Osteocyte (in vitro differentiated cells): ENCODE results near the gene XRCC5. TPM values are rescaled to one million over a fixed set of nuclear protein-coding genes. Genes with fewer than 3 reads are reported as not detected.

ENCODE experiments used
- DNase-seq: peaks from one replicate; pipeline ENCODE4 v3.0.0; 2021; ENCODE audit warnings: mixed read lengths; ENCODE audit not compliant: unreplicated experiment; ENCODE audit errors: extremely low spot score
- H3K27ac Mint-ChIP-seq: one replicate; pipeline ENCODE4 v1.8.0; 2021; ENCODE audit warnings: mild to moderate bottlenecking, mixed read lengths; ENCODE audit not compliant: unreplicated experiment
- H3K27me3 Mint-ChIP-seq: one replicate; pipeline ENCODE4 v1.8.0; 2021; ENCODE audit warnings: mixed read lengths; ENCODE audit not compliant: unreplicated experiment
- H3K36me3 Mint-ChIP-seq: one replicate; pipeline ENCODE4 v1.8.0; 2021; ENCODE audit warnings: mixed read lengths; ENCODE audit not compliant: unreplicated experiment
- H3K4me1 Mint-ChIP-seq: one replicate; pipeline ENCODE4 v1.8.0; 2021; ENCODE audit warnings: mixed read lengths; ENCODE audit not compliant: unreplicated experiment
- H3K4me3 Mint-ChIP-seq: one replicate; pipeline ENCODE4 v1.8.0; 2021; ENCODE audit warnings: mild to moderate bottlenecking, moderate library complexity, mixed read lengths; ENCODE audit not compliant: unreplicated experiment
- H3K9me3 Mint-ChIP-seq: one replicate; pipeline ENCODE4 v1.8.0; 2021; ENCODE audit warnings: mixed read lengths; ENCODE audit not compliant: unreplicated experiment
- CTCF ChIP-seq: fragments of 200-600 bp; sonication (generic); IDR thresholded peaks from 2 replicates; pipeline ENCODE4 v1.5.0; 2021; ENCODE audit warnings: antibody characterized with exemption, mild to moderate bottlenecking, moderate library complexity
- total RNA-seq: library from RNA; stranded (reverse); gene quantifications from 2 replicates; pipeline ENCODE4 v1.2.1, GENCODE V29; 2021

XRCC5 gene
- total RNA-seq, 1 donor from 2014 or later = 224 TPM

GRCh38 chr2:216126943-216127342 is 17.8 kb downstream of the XRCC5 start:
- Mint-ChIP-seq H3K36me3 (peaks cover 71% of the 10 kb centered on the region), H3K4me1 (no peaks in the 10 kb centered on the region), H3K27ac (no peak overlapping the region), H3K4me3 (no peak overlapping the region), H3K9me3 (no peaks in the 10 kb centered on the region), H3K27me3 (no peaks in the 10 kb centered on the region)
- DNase-seq = no peak
- no peak for TF ChIP-seq CTCF

- Mint-ChIP-seq H3K4me1 (no peaks in the 10 kb centered on the region), H3K27me3 (no peaks in the 10 kb centered on the region), H3K4me3 (no peak overlapping the region), H3K9me3 (no peaks in the 10 kb centered on the region), H3K36me3 (peaks cover 73% of the 10 kb centered on the region), H3K27ac (no peak overlapping the region)
- TF ChIP-seq CTCF = no peak
- no peak for DNase-seq
Observed at GRCh38 chr2:216130346-216130971, 21.3 kb downstream of the XRCC5 start.

GRCh38 chr2:216131175-216131926 is 22.2 kb downstream of the XRCC5 start:
- Mint-ChIP-seq H3K36me3 (peaks cover 72% of the 10 kb centered on the region), H3K27me3 (no peaks in the 10 kb centered on the region), H3K9me3 (no peaks in the 10 kb centered on the region), H3K27ac (no peak overlapping the region), H3K4me3 (no peak overlapping the region), H3K4me1 (no peaks in the 10 kb centered on the region)
- DNase-seq = no peak
- TF ChIP-seq CTCF = no peak

- Mint-ChIP-seq H3K4me1 (no peaks in the 10 kb centered on the region), H3K36me3 (peaks cover 74% of the 10 kb centered on the region), H3K27me3 (no peaks in the 10 kb centered on the region), H3K27ac (no peak overlapping the region), H3K4me3 (no peak overlapping the region), H3K9me3 (no peaks in the 10 kb centered on the region)
- DNase-seq = no peak
- TF ChIP-seq CTCF = no peak
Observed at GRCh38 chr2:216132585-216132984, 23.4 kb downstream of the XRCC5 start.

GRCh38 chr2:216133397-216133796 is 24.2 kb downstream of the XRCC5 start:
- H3K27ac Mint-ChIP-seq = no peak overlapping the region
- H3K9me3 Mint-ChIP-seq = no peaks in the 10 kb centered on the region

More at GRCh38 chr2:216133397-216133796, 24.2 kb downstream of the XRCC5 start:
- Mint-ChIP-seq H3K4me3 (no peak overlapping the region), H3K4me1 (no peaks in the 10 kb centered on the region), H3K27me3 (no peaks in the 10 kb centered on the region), H3K36me3 (peaks cover 75% of the 10 kb centered on the region)
- no peak for DNase-seq
- TF ChIP-seq CTCF = no peak
